Putamen (tissue), 1 donor: ENCODE measurements around the gene LARP4B.
"Not testable (repeated sequence)": the region's sequence is repeated elsewhere in the genome, so short reads cannot be mapped to it uniquely, and the experiment has no call there.

Source experiments
- DNase-seq: peaks from one replicate; pipeline ENCODE4 v3.0.0-alpha.2; 2016; ENCODE audit warnings: low spot score

The LARP4B gene

DNA sequence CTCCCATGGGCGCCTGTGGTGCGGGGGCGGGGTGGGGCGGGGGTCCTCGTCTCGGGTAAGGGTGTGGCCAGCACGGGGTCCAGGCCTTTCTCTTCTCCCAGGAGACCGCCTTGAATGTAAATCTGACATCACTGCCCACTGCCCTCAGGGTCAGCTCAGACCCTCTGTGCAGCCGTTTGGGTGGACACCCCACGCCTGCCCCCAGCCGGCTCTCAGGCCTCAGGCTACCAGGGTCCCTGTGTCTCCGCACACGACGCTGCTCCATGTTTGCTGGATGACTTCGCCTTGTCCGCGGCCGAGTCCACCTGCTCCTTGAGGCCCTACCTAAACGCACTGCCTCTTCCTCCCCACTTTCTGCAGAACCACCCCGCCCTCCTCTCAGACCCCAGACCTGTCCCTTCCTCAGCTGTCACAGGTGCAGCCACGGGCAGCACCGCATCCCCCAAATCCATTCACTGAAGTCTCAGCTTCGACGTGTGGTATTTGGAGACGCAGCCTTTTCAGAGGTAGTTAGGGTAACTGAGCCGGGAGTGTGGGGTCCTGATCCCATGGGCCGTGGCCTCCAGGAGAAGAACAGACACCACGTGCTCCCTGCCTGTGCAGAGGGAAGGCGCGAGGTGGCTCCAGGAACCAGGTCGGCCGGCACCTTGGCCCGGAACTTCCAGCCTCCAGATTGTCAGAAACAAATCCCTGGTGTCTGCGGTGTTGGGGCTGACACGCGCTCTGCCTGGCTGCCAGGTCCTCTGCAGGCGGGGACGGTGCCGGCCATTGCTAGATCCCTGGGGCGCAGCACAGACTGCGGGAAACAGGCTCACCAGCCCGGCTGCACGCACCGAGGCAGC, 144.7 kb downstream of the LARP4B start:
- no peak for DNase-seq

DNA sequence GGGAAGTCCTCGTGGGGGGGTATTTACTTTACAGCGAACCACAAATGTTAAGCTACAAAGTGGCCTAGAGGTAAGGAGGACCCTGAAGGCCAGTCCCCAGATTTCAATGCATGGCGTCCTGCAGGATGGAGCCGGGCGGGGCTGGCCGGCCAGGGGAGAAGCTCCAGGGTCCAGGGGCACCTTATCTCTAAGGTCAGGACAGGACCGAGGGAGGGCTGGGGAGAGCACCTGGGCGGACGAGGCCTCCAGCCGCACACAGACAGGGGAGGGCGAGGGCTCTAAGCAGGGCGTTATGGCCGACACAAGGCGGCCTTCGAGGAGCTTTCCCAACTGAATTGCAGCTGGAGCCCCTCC, 145.7 kb downstream of the LARP4B start:
- no peak for DNase-seq

DNA sequence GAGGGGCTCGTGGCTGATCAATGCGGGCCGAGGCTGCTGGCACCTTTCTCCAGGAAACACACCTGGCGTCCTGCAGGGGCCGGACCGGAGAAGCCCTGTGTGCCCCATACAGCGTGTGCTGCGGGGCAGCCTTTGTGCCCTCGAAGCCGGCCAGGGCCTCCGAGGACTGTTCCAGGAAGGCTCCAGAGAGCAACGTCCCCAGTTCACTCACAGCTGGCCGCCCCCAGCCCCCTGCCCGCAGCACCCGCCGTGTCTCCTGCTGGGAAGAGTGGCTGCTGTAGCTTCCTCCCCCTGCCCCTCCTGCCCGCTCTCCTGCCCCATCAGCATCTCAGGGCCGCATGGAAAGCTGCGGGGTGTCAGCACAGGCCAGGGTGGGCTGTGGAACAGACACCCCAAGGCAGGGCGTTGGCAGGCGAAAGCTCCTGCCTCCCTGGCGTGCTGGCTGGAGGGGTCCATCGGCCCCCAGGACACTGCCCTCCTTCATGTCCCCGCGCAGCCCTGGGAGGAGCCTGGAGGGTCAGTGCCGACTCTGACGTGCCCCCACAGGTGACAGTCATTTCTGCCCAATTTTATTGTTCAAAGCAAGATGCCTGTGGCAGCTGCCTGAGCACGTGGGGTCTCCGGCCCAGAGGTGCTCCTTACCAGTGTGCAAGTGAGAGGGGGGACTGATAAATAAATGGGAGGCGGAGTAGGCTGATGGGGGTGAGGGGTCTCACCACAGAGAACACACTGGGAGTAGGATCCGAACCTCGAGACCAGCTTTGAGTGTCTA, 146.2 kb downstream of the LARP4B start:
- DNase-seq, result no peak

DNA sequence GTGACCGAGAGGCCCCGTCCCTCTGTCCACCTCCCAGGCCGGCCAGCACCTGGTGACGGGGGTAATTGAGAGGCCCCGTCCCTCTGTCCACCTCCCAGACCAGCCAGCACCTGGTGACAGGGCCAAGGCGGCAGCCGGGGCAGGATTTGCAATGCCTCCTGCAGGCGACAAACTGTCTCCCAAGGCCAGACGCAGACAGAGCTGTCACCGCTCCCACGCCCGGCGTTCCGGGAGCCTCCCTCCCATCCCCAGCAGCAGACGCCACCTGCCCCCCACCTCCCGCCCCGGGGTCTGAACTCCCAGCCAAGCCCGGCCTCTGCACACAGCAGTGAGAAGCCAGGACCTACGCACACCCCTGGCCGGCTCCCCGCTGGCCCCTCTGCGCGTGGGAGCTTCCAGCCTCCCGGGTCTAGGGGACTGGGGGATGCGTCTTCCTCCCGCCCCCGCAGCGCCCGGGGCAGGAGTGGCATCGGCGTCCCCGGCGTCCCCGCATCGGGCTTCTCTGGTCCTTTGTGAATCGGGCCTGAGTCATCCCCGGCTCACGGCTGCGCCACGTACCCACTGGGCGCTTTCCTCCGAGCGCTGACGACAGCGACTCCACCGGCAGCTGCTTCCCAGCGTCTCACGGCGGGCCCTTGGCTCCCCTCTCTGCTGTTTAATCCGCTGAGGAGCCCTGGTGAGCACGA, 147.0 kb downstream of the LARP4B start:
- DNase-seq, result peak; percentile 35

- no peak for DNase-seq
Observed at GRCh38 chr10:782751-783648, 148.5 kb downstream of the LARP4B start.

DNA sequence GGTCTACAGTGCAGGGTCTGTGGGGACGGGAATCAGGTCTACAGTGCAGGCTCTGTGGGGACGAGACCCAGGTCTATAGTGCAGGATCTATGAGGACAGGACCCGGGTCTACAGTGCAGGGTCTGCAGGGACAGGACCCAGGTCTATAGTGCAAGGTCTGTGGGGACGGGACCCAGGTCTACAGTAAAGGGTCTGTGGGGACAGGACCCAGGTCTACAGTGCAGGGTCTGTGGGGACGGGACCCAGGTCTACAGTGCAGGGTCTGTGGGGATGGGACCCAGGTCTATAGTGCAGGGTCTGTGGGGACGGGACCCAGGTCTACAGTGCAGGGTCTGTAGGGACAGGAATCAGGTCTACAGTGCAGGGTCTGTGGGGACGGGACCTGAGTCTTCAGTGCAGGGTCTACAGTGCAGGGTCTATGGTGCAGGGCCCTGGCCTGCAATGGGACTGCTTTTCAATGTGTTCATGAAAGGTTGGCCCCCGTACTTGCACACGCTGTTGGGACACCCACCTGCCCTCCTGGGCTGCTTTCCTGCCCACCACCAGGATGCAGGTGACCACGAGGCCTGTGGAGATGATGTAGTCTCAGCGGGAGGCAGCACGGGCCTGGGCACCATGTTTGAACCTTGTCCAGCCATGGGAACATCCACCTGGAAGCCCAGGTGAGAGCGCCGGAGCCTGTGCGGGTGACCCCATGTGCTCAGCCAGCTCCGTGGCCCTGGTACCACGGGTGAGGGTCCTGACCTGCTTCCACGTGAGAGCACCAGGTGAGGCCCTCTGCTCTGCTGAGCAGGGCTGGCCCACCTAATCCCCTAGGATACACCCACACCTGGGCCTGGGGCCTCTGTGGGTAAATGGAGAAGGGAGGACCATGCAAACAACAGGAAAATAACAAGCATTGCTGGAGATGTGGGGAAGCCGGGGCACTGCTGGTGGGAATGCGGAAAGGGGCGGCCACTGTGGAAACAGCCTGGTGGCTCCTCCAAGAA, 150.7 kb downstream of the LARP4B start:
- DNase-seq, result no peak

DNA sequence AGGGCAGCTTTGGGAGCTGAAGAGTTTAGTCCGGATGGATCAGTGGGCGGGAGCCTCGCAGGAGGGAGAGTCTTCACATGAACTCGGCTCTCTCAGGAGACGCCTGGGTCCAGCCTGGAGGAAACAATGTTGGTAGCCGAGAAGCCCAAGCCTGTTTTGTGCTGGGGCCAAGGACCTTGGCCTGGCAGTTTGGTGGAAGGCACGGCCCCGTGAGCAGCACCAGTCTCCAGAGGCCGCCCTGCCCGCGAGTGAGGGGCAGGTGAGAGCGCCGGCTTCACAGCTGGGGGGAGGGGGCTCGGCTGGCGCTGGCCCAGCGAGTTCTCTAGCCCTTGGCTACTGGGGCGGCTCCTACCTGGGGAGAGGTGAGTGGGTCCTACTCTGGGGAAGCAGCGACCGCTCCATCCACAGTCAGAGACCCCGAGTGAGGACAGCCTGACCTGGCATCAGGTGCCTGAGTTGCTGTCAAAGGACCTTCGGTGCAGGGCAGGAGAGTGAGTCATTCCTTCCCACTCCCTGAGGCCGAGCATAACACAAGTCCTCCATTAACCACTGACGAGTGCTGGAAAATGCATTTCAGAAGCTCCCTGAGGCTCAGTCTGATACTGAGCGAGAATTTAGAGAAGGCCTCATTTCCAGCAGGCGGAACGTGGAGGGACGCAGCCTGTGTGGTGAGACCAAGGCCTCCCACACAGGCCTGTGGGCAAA, 152.7 kb downstream of the LARP4B start:
- no peak for DNase-seq

- no peak for DNase-seq
Observed at GRCh38 chr10:777913-778479, 153.5 kb downstream of the LARP4B start.

GRCh38 chr10:776772-777171, 154.7 kb downstream of the LARP4B start:
- no peak for DNase-seq

GRCh38 chr10:775245-776075, 156.0 kb downstream of the LARP4B start:
- DNase-seq, result peak; percentile 65

- DNase-seq, result no peak
Observed at GRCh38 chr10:774661-775244, 156.8 kb downstream of the LARP4B start.

GRCh38 chr10:774223-774622, 157.3 kb downstream of the LARP4B start:
- no peak for DNase-seq

DNA sequence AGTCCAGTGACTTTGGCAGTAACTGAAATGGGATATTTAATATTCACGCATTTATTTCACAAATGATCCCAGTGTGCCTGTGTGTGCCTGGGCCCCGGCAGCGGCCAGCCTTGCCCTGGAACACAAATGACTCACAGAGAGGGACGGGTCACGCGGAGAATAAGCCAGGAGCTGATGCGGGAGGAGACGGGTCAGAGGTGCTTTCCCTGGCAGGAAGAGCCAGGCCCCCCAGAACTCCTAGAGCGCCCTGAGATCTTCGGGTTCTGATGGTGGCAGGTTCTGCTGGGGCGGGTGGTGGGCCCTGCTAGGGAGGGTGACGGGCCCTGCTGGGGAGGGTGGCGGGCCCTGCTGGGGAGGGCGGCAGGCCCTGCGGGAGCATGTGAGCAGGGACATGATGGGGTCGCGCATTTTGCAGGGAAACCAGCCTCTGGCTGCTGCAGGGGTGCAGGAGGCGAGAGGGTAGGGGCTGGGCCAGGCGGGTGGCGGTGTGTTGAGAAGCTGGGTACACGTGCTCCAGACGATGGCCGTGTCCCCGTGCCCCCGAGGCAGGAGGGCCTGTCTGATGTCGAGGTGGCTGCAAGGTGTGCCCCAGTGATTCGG, 157.8 kb downstream of the LARP4B start:
- DNase-seq, result no peak

DNA sequence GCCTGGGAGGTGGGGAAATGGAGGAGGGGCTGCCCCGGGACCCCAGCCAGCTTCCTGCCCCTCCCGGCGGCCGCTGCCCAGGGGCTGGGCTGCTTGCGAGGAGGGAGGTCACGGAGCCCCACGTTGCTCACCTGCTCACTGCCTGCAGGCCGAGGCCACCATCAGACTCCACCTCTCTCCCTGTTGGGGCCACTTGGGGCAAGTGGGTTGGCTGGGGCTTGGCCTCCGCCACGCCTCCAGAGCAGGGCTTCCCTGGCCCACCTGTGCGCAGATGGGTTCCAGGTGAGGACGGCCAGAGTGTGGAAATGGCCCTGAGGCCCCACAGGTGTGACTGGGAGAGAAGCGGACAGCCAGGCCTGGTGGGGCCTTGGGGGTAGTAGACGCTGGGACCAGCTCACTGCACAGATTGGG, 159.3 kb downstream of the LARP4B start:
- DNase-seq, result no peak

GRCh38 chr10:771647-772046, 159.9 kb downstream of the LARP4B start:
- DNase-seq, result no peak

DNA sequence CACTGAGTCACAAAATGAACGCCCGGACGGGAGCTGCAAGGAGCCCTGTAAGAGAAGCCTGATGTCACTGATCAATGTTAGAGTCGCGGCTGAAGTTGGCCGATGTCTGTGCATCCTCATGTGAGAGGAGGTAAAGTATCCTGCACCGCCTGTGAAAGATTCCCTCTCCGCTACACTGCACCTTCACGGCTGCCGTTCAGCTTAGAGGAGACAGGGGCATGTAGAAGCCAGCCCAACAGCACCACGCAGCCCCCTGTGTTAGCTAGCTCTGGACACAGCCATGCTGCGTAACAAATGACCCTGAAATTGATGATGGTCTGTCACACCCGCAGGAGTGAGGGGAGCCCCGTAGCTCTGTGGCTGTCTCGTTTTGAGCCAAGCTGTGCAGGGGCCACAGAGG, 160.5 kb downstream of the LARP4B start:
- no peak for DNase-seq

DNA sequence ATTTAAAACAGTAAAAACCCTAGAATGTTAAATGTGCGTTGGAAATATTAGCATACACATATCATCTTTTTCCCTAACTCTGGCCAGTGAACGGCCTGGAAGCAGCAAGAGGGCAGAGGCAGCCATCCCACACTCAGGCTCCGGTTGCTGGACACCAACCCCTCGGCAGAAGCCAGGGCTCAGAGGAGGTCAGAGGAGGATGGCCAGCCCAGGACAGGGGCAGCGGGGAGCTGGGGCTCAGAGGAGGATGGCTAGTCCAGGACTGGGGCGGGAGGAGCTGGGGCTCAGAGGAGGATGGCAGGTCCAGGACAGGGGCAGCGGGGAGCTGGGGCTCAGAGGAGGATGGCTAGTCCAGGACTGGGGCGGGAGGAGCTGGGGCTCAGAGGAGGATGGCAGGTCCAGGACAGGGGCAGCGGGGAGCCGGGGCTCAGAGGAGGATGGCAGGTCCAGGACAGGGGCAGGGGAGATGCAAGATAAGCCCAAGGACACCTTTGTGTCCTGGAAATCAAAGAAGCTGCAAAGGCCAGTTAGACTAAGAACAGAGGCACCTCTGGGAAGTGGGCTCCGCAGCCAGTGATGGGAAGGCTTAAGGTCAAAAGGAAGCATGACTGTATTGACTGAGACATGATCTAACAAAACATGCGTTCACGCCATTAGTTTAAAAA, 161.3 kb downstream of the LARP4B start:
- DNase-seq, result not testable (repeated sequence)
